ENCODE measurements around the gene USP19.

The USP19 gene

DNA sequence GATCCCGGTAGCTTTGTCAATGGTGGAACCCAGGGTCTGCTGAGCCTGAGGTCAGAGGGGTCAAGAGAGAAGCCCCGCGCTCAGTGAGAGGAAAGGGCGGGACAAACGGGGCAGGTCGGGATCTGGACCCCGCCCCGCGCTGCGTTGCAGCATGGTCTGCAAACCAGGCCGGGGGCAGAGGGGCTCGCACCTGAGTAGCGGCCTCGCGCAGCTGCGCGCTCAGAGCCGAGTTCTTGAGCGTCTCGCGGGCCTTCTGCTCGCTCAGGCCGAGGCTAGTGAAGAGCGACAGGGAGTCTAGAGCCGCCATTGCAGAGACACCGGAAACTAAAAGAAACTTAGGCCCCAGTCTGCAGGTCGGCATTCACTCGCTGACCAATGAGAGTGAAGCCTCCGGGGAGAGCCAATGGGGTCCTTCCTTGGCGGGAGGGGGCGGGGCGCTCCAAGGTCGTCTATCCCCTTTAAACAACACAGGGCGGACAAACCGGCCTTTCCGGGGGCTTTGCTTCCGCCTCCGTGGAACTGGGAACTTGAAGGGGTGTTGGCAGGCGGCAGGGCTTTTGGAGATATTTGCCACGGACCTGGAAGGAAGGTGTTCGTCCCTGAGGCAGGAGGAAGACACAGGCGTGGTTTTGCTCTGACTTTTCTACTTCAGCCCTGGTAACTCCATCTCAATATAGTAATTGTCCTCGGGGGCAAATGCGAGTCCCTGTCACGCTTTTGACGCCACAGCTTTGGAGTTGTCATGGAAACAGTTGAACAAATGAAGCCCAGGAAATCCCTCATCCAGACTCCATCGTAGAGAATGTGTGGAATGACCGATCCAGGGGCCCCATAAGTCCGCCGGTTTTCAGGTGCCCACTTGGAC lies 16.0 kb downstream of the USP19 start, which contains the start of gene QARS1:
TSS of gene QARS1 (minus strand) at position 331 of the 865 bp plus-strand sequence. CDS start at position 307, 24 bp downstream.
- in situ Hi-C loops (cut with HindIII; ENCODE audit: low sequenced_read_pairs), result no loop called here

DNA sequence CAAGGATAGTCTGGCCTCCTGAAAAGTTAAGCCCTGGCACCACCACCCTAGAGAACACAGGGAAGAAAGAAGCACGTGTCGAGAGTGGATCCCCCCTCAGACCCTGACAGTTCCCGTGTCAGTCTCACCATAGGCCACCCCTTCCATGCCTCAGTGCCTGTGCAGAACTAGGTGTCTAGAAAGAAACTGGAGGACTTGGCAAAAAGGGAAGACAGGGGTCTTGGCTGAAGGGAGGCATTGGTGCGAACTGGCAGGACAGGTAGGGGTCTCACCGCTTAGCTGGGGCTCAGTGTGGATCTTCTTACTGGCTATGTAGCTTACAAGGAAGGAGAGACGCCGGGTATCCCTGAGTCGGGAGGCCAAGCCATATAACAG lies 16.6 kb downstream of the USP19 start:
- in situ Hi-C loops (cut with HindIII; ENCODE audit: low sequenced_read_pairs), result no loop called here

DNA sequence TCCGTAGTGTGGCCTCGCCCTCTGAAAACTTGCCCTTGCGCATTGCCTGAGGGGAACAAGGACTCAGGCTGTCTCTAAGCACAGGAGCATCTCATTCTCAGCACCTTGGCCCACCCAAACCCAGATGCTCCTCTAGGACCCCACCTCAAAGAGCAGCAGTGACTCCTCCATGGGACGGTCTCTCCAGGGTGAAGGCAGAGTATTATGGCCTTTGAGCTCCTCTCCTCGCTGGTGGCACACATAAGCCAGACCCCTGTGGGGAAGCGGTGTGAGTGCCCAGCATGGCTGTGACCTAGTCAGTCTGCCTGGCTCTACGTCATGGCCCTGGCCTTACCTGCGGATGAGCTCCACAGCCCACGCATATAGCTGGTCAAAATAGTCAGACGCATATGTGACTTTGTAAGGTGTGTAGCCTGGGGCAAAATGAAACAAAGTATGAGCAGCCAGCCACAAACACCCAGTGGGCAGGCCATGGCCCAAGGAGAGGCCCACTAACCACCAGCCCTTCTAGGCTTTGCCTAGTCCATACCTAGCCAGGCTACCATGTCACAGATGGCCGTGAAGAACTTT lies 20.5 kb downstream of the USP19 start:
- in situ Hi-C loops (cut with HindIII; ENCODE audit: low sequenced_read_pairs), result no loop called here

DNA sequence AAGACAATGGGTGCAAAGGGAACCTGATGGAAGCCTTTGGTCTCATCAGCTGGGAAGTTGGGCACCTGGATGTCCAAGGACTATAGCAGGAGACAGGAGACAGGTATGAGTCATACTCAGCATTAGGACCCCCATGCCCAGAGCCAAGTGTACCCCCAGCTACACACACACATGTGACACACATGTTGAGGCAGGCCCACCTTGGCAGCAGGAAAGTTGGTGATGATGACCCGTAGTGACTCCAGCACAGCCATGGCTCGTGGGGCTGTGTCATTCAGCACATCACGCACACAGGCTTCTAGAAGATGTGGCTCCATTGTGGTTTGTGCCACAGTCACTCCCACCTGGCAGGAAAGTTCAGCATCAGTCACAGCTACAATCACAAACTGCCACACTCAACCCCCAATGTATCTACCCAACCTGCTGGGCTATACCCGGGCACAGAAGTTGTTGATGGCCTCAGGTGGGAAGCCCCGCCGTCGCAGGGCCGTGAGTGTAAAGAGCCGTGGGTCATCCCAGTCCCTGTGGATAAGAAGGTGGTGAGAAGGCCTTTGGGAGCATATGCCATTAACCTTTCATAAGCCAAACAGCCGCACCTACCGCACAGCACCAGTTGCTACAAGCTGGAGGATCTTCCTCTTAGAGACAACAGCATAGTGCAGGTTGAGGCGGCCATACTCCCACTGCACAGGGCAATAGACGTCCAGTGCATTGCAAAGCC lies 21.6 kb downstream of the USP19 start:
- in situ Hi-C loops (cut with HindIII; ENCODE audit: low sequenced_read_pairs), result loop anchor here (10.0 to 25.0 kb wide), 2 partner anchors 313 to 334 kb away; partner anchors contain the start of genes AMT, RHOA and TCTA

DNA sequence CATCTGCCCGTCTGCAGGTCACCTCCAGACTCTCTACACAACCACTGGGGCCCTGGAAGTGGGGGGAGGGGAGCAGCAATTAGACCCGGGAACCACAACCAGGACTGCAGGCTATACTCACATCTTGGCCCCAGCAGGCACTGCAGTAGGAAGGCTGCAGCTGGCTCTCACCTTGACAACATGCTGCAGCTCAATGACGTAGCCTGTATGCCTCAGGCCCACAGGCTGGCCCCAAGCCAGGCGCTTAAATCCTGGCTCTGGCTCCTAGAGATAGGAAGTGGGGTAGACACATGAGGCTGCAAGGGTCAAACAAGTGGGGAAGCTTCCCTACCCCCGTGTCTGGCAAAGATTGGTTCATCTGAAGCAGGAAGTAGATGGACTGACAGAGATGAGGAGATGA lies 22.2 kb downstream of the USP19 start:
- in situ Hi-C loops (cut with HindIII; ENCODE audit: low sequenced_read_pairs), result loop anchor here (10.0 to 25.0 kb wide), 2 partner anchors 314 to 334 kb away; partner anchors contain the start of genes AMT, RHOA and TCTA

DNA sequence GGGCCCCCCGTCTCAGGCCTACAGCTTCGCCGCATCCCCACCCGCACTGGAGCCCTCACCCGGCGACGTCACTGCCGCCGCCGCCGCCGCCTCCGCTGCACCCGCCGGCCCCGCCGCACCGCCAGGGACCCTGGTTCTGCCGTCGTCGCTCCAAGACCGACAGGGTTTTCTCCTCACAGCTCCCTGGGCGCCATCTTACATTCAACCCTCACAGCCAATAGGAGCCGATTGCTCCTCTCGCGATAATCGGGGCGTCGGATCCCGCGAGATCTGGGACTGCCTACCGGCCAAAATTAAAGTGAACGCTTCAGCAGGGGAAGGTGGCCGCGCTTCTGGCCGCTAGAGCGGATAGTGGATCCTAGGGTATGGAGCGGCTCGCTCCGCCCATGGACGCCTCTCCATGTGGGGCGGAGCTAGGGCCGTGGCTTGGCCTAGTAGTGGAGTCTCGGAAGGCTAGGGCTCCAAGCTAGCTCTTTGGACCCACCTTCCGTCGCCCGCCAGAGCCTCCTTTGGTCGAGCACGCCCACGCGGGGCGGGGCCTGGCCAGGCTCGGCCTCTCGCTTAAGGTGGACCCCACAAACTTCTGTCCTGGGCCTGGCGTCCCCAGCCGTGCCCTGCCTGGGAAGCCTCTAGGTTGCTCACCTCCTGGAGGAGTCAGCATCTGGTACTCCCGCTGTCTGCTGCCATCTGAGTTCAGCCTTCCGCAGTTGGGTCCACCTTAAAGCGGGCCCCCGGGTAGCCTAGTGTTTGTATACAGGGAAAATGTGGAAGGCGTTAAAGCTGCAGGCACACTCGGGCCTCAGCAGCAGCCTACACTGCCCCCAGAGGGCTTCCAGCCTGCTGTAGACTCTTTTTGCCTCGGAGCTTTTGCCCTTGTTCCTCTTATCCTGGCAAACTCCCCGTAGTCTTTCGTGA lies 26.5 kb downstream of the USP19 start, which contains the start of gene QRICH1:
TSS of gene QRICH1 (minus strand) at position 219 of the 915 bp plus-strand sequence. CDS start 17,054 bp downstream, outside the sequence.
- in situ Hi-C loops (cut with HindIII; ENCODE audit: low sequenced_read_pairs), result loop anchor here (10.0 to 25.0 kb wide), 2 partner anchors 318 to 329 kb away; partner anchors contain the start of genes AMT, RHOA and TCTA

DNA sequence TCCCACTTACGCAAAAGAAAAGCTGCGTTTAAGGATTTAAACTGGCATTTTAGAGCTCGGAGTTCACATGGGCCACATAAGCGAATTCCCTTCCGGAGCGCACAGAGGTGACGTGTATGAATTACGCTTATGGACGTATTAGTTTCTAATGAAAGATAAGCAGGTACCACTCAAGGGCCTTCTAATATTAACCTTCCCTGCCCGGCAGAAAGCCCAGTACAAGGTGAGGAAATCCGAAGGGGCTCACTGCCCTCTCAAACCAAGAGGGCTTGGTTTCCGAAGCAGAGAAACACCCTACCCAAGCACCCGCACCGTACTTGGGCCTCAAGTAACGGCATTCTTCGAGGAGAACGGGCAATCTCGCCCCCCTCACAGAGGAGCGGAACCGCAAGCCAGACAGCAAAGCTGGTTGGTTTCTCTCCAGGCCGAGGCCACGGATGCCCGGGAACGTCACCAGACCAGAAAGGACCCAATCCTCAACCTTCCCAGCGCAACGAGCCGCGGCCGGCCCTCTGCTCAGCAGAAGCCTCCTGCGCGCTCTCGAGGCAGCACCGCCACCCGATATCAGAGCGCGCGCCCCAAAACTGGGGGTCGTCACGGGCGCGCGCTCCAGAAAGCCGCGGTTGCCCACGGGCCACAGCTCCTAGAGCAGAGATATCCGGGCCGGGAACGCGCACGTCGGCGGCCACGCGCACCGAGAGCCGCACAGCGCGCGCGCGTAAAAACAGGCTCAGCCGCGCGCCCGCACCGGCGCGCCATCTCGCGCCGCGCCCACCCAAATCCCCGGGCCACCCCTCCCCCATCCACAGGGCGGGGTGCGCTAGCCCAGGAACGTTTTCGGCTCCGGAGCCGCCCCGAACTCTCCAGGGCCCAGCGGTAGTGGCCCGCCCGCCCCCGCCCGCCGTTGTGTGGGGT lies 27.4 kb downstream of the USP19 start:
- in situ Hi-C loops (cut with HindIII; ENCODE audit: low sequenced_read_pairs), result loop anchor here (10.0 to 25.0 kb wide), 2 partner anchors 319 to 328 kb away; partner anchors contain the start of genes AMT, RHOA and TCTA

DNA sequence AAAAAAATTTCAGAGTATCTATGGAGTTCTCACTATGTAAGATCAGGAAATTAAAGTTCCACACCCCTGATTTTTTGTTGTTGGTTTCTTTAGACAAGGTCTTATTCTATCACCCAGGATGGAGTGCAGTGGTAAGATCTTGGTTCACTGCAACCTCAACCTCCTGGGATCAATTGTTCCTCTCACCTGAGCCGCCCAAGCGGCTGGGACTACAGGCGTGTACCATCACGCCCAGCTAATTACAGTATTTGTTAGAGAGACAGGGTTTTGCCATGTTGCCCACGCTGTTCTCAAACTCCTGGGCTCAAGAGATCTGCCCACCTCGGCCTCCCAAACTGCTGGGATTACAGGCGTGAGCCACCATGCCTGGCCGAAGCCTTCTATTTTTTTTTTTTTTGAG lies 39.2 kb downstream of the USP19 start:
- in situ Hi-C loops (cut with HindIII; ENCODE audit: low sequenced_read_pairs), result loop anchor here (5.0 to 25.0 kb wide), 2 partner anchors 34 to 331 kb away; partner anchors contain the start of genes AMT, RHOA and TCTA

DNA sequence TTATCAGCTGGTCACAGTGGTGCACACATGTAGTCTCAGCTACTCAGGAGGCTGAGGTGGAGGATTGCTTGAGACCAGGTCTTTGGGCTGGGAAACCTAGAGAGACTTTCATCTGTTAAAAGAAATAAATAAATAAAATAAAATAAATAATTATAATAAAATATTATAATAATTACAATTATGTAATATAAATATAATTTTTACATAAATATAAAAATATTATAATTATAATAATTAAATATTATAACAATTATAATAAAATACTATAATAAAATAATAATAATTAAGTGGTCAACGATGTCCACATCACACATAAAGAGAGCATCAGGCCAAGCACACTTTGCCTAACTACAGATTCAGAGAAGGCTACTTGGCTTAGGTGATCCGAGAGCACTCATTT lies 41.4 kb downstream of the USP19 start:
- in situ Hi-C loops (cut with HindIII; ENCODE audit: low sequenced_read_pairs), result loop anchor here (25.0 kb wide), 1 partner anchor 333 kb away; the partner anchor contains the start of genes AMT, RHOA and TCTA

DNA sequence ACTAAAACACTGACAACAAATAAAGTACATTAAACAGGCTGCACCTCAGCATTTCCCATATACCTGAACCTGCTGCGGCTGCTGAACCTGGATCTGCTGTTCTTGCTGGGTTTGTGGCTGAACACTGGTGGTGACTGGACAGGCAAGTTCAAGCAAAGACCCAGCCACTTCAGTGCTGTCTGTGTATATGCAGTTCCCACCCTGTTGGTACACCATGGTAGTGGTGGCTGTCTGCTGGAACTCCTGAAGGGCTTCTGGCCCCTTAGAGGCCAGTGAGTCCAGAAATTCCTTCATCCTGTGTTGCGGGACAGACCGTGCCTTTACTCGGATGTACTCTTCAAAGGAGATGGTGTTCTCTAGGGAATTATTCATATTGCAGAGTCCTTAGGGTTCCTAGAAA lies 44.0 kb downstream of the USP19 start:
- in situ Hi-C loops (cut with HindIII; ENCODE audit: low sequenced_read_pairs), result loop anchor here (25.0 kb wide), 1 partner anchor 336 kb away; the partner anchor contains the start of genes AMT, RHOA and TCTA

DNA sequence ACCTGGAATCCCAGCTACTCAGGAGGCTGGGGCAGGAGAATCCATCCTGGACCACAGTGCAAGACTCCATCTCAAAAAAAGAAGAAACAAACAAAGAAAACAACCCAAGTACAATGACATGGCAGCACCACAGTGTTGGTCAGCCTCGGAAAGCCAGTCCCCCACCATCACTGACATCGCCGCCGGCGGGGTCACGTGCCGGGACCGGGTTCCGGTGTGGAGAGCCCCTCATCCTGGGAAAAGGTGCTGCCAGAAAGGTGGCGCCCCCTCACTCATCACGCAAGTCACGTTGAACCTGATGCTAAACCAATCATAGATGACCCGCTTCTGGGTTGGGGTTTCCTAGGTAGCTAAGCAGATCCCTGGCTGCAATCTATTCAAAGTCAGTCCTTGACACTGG lies 44.5 kb downstream of the USP19 start:
- in situ Hi-C loops (cut with HindIII; ENCODE audit: low sequenced_read_pairs), result loop anchor here (25.0 kb wide), 1 partner anchor 336 kb away; the partner anchor contains the start of genes AMT, RHOA and TCTA
